Muscle layer of duodenum (tissue), 2 donors: ENCODE data around the gene HEPHL1.

ENCODE experiments used
- H3K27ac ChIP-seq: one replicate; pipeline ENCODE4 v1.7.0; 2013; ENCODE audit warnings: mild to moderate bottlenecking, low read length
- H3K27me3 ChIP-seq: one replicate; pipeline ENCODE4 v1.7.0; 2013; ENCODE audit warnings: low read depth, mild to moderate bottlenecking, control low read depth, low read length
- H3K36me3 ChIP-seq, 2 donors: one replicate each; pipeline ENCODE4 v1.7.0; 2013; ENCODE audit warnings: low read length in 2 of 2, control low read depth in 1 of 2, mild to moderate bottlenecking in 1 of 2; ENCODE audit not compliant: insufficient read depth in 2 of 2, control insufficient read depth in 1 of 2
- H3K4me1 ChIP-seq, 2 donors: one replicate each; pipeline ENCODE4 v1.7.0; 2013; ENCODE audit warnings: low read length in 2 of 2, mild to moderate bottlenecking in 2 of 2, control low read depth in 1 of 2, moderate library complexity in 1 of 2; ENCODE audit not compliant: insufficient read depth in 2 of 2, control insufficient read depth in 1 of 2
- H3K4me3 ChIP-seq, 2 donors: one replicate each; pipeline ENCODE4 v1.7.0; 2013; ENCODE audit warnings: low read length in 2 of 2, low read depth in 1 of 2, mild to moderate bottlenecking in 1 of 2
- H3K9me3 ChIP-seq, 2 donors: one replicate each; pipeline ENCODE4 v1.7.0; 2013; ENCODE audit warnings: low read length in 2 of 2, control low read depth in 1 of 2, mild to moderate bottlenecking in 1 of 2; ENCODE audit not compliant: control insufficient read depth in 1 of 2
- donor health status: healthy.

Gene HEPHL1

DNA sequence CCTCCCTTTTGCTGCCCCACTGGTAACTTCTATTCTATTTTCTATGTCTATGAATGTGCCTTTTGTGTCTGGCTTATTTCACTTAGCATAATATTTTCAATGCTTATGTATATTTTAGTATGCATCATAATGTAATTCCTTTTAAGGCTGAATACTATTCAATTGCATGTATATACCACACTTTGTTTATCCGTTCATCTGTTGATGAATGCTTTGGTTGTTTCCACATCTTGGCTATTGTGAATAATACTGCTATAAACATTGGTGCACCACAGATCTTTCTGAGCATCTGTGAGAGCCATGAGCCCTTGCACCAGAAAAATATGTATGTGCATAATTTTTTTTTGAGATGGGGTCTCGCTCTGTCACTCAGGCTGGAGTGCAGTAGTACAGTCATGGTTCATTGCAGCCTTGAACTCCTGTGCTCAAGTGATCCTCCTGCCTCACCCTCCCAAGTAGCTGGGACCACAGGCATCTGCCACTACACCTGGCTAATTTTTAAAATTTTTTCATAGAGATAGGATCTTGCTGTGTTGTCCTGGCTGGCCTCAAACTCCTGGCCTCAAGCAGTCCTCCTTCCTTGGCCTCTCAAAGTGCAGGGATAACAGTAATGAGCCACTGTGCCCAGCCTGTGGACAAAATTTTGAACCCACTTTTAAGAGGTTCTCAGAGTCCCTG, 27.0 kb downstream of the HEPHL1 start:
- H3K36me3 ChIP-seq, result no peaks in the 10 kb centered on the region
- no peak overlapping the region for H3K27ac ChIP-seq

DNA sequence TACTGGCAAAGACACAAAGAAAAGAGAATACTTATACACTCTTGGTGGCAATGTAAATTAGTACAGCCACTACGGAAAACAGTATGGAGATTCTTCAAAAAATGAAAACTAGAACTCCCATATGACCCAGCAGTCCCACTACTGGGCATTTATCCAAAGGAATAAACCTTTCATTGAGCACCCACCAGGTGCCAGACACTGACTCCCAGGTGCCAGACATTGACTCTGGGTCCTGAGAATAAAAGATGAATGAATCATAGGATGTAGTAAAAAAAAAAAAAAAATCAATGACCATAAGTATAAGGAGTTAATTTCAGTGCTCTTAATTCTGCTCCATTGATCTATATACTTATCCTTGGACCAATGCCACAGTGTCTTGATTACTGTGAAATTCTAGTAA, 28.2 kb downstream of the HEPHL1 start:
- Histone ChIP-seq H3K4me3 (no peak overlapping the region), H3K27ac (no peak overlapping the region), H3K4me1 (no peaks in the 10 kb centered on the region), H3K9me3 (peaks cover 0 to 1% of the 10 kb centered on the region in 2 donors), H3K27me3 (no peaks in the 10 kb centered on the region), H3K36me3 (no peaks in the 10 kb centered on the region)

More for the DNA sequence above, 27.0 kb downstream of the HEPHL1 start:
- Histone ChIP-seq H3K9me3 (no peaks in the 10 kb centered on the region), H3K27me3 (no peaks in the 10 kb centered on the region), H3K4me1 (no peaks in the 10 kb centered on the region), H3K4me3 (no peak overlapping the region)

DNA sequence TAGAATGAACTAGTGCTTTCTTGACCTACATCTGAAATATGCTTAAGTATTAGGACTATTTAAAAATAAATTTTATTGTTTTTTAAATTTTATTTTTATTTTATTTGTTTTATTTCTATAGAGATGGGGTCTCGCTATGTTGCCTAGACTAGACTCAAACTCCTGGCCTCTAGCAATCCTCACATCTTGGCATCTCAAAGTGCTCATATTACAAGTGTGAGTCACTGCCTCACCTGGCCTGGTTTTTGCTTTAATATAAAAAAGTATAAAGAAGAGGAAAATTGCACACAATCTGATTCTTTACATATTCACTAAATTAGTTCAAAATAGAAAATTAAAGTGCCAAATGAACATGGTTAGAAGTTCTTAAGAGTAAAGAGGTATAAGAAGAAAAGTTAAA, 37.5 kb downstream of the HEPHL1 start:
- Histone ChIP-seq H3K36me3 (no peaks in the 10 kb centered on the region), H3K27me3 (no peaks in the 10 kb centered on the region), H3K27ac (no peak overlapping the region), H3K4me1 (no peaks in the 10 kb centered on the region), H3K9me3 (peaks cover 0 to 4% of the 10 kb centered on the region in 2 donors), H3K4me3 (no peak overlapping the region)

DNA sequence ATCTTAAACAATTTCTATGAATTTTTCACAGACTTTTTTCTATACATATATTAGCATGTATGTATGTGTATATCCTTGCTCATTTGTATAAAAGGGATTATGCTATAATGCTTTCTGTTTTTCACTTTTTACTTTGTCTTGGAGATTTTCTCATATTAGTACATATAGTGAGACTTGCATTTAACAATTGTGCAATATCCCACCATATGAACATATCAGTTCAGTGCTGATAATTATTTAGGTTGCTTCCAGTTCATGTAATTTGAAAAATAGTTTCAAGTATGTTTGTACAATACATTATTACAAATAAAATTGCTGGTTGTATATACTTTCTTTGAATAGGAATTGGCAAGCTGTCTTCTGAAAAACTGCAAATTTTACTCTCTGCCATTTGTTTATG, 37.9 kb downstream of the HEPHL1 start:
- Histone ChIP-seq H3K27me3 (no peaks in the 10 kb centered on the region), H3K9me3 (peaks cover 0 to 4% of the 10 kb centered on the region in 2 donors), H3K4me3 (no peak overlapping the region), H3K36me3 (no peaks in the 10 kb centered on the region), H3K4me1 (no peaks in the 10 kb centered on the region), H3K27ac (no peak overlapping the region)

DNA sequence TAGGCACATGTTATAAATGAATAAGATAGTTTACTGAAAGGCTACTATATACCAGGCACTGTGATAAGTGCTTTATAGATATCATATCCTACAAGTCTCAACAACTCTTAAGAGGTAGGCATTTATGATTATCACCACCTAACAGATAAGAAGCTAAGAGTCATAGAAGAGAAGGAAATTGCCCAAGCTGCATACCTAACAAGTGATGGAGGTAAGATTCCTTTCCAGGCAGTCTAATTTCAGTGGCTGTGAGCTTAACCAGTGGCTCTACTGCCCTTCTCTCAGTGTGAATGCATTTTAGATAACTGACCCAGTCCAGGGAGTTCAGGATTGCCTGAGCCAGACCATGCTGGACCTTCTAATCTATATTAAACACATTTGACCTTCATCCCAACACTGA, 39.2 kb downstream of the HEPHL1 start:
- Histone ChIP-seq H3K27me3 (no peaks in the 10 kb centered on the region), H3K4me1 (no peaks in the 10 kb centered on the region), H3K27ac (no peak overlapping the region), H3K4me3 (no peak overlapping the region), H3K36me3 (no peaks in the 10 kb centered on the region), H3K9me3 (no peaks in the 10 kb centered on the region)

DNA sequence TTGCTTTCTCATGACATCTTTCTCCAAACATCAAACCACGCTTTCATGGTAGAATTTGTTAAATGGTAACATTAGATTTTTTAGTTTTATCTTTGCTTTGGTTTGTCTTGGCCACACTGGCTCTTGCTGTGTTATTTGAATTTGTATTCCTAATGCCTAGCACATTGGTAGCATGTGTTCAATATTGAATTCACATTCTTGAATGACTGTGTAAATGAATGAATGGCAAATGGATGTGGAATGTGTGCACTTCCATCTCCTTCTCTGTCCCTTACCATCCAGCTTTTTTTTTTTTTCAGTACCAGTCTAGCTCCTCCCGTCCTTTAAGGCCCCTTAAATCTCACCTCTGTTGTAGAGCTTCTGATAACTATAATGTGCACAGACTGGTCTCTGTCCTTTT, 41.2 kb downstream of the HEPHL1 start:
- no peak overlapping the region for H3K27ac ChIP-seq
- H3K4me3 ChIP-seq, result no peak overlapping the region
- H3K4me1 ChIP-seq, result no peaks in the 10 kb centered on the region
- no peaks in the 10 kb centered on the region for H3K27me3 ChIP-seq
- H3K36me3 ChIP-seq, result no peaks in the 10 kb centered on the region
- no peaks in the 10 kb centered on the region for H3K9me3 ChIP-seq

DNA sequence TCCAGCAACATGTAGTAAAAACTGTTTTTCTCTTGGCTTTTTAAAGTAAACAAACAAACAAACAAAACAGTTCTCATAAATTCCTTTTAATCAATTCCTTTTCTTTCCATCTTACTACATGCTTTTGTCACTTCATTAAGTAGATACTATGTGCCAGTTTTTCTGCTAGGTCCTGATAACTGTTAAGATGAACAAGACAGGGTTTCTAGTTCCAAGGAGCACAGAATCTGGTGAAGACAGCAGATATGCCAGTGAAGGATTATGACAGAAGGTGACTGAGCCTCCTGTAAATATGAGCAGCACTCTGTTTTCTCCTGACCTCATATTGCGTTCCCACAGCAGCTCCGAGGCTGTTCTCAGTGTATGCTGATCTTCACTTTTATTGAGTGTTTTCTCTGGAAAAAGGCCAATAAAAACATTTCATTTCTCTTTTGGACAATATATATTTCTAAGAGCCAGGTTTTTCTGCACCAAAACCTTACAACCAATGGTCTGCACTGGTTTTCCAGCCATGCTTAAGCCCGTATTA, 45.8 kb downstream of the HEPHL1 start:
- Histone ChIP-seq H3K27me3 (no peaks in the 10 kb centered on the region), H3K4me3 (no peak overlapping the region), H3K4me1 (no peaks in the 10 kb centered on the region), H3K27ac (no peak overlapping the region), H3K36me3 (no peaks in the 10 kb centered on the region), H3K9me3 (no peaks in the 10 kb centered on the region)

DNA sequence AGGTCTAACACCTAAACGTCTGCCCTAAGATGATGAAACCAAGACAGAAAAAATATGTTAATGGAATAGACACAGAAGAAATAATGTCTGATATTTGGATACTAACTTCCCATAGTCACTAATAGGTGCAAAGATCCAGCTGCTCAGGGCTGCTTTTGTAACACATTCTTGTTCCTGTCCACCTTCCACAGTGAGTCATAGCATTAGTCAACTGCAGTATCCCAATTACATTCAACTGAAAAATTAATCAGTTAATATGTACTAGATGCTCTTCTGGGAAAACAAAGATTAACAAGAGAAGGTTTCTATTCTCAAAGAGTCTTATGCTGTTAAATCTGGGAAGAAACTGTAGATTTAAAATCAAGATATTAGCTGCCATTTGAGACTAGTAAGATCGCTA, 47.6 kb downstream of the HEPHL1 start:
- H3K4me1 ChIP-seq, result no peaks in the 10 kb centered on the region
- no peak overlapping the region for H3K27ac ChIP-seq
- H3K4me3 ChIP-seq, result no peak overlapping the region
- no peaks in the 10 kb centered on the region for H3K9me3 ChIP-seq
- no peaks in the 10 kb centered on the region for H3K27me3 ChIP-seq
- no peaks in the 10 kb centered on the region for H3K36me3 ChIP-seq

DNA sequence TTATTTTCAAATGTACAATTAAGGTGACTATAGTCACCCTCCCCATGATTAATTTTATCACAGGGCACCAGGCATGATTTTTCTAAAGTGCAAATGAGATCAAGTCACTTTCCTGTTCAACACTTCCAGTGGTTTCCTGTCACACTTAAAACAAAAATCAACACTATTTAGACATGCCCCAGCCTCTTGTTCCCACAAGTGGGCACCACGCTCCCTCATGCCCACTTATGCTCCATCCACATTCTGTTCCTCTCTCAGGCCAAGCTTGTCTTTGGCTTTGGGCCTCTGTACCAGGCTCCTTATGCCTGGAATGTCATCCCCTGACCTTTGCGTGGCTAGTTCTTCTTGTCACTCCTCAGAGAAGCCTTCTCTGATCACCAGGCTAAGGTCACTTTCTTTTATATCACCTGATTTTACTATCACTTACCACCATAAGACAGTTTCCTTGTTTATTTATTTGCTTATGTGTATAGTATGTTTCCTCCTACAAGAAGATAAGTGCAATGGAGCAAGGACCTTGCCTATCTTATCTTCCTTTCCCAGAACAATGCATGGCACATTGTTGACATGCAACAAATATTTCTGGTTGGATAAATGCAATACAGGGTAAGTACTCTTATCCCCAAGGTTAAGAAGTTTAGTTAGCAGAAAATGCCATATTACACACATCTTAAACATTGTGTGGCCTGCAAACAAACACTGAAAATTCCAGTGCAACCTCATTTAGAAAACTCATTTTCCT, 56.6 kb downstream of the HEPHL1 start:
- H3K4me1 ChIP-seq, result no peaks in the 10 kb centered on the region

DNA sequence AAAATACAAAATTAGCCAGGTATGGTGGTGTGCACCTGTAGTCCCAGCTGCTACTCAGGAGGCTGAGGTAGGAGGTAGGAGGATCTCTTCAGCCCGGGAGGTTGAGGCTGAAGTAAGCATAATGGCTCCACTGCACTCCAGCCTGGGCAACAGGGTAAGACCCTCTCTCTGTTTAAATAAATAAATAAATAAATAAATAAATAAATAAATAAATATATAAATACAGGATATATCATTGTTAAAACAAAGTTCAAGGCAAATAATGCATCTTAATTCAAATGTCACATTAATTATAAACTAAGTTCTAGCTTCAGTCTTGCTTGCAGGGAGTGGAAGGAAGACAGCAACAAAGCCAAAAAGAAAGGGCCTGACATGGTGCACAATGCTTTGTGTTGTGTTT, 63.0 kb downstream of the HEPHL1 start:
- Histone ChIP-seq H3K9me3 (no peaks in the 10 kb centered on the region), H3K36me3 (no peaks in the 10 kb centered on the region), H3K27ac (no peak overlapping the region), H3K4me1 (no peaks in the 10 kb centered on the region), H3K4me3 (no peak overlapping the region), H3K27me3 (no peaks in the 10 kb centered on the region)

More for the DNA sequence above, 56.6 kb downstream of the HEPHL1 start:
- Histone ChIP-seq H3K36me3 (no peaks in the 10 kb centered on the region), H3K27me3 (no peaks in the 10 kb centered on the region), H3K9me3 (no peaks in the 10 kb centered on the region), H3K27ac (no peak overlapping the region), H3K4me3 (no peak overlapping the region)

DNA sequence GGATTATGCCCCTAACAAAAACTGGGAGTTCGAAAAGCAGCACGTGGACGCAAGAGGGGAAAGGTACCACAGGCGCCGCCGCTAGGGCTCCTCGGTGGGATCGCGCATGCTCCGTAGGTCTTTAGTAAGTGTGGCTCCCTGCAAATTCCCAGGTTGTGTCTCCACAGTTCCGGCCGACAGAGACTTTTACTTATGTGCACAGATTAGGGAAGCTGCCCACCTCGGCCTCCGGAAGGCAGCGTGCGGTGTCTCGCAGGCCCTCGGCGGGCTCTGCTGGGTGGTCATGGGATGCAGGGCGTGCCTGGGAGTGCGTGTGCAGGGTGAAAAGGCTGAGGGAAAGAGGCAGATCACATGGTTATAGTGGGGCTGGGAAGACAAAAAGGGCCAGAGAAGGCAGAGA, 67.8 kb downstream of the HEPHL1 start:
- Histone ChIP-seq H3K9me3 (peaks cover 0 to 10% of the 10 kb centered on the region in 2 donors), H3K27ac (no peak overlapping the region), H3K4me3 (no peak overlapping the region)

More for the DNA sequence above, 67.8 kb downstream of the HEPHL1 start:
- H3K27me3 ChIP-seq, result no peaks in the 10 kb centered on the region
- H3K4me1 ChIP-seq, result no peaks in the 10 kb centered on the region
- no peaks in the 10 kb centered on the region for H3K36me3 ChIP-seq
